CD4-positive, alpha-beta memory T cell (primary cell): ENCODE data around the gene SLC8A2. TPM values are rescaled to one million over a fixed set of nuclear protein-coding genes. Genes with fewer than 3 reads are reported as not detected.

ENCODE experiments used
- CTCF ChIA-PET: fragments of 350-600 bp; sonication (Branson Sonifier 250); formaldehyde crosslinking; loops from one replicate; lab custom pipeline; 2021; ENCODE audit warnings: inconsistent platforms; ENCODE audit not compliant: partially characterized antibody; lab: Charles Lee
- POLR2A ChIA-PET: fragments of 350-600 bp; sonication (Branson Sonifier 250); formaldehyde crosslinking; loops from one replicate; lab custom pipeline; 2021; ENCODE audit not compliant: partially characterized antibody; lab: Charles Lee
- DNase-seq, 5 donors: peaks; one replicate each; pipeline versions ENCODE4 v3.0.0 to v3.0.0-alpha.2; 2020 to 2022; ENCODE audit warnings: mixed read lengths in 1 of 5
- H3K27ac ChIP-seq: one replicate; pipeline ENCODE4 v1.7.0; 2013; ENCODE audit warnings: low read depth, low read length
- H3K27me3 ChIP-seq: 2 replicates; pipeline ENCODE4 v1.7.0; 2013; ENCODE audit warnings: mild to moderate bottlenecking, low read length, moderate library complexity; ENCODE audit not compliant: insufficient read depth
- H3K36me3 ChIP-seq: 2 replicates; pipeline ENCODE4 v1.7.0; 2013; ENCODE audit warnings: mild to moderate bottlenecking, low read length, moderate library complexity; ENCODE audit not compliant: insufficient read depth
- H3K4me1 ChIP-seq: 2 replicates; pipeline ENCODE4 v1.7.0; 2013; ENCODE audit warnings: mild to moderate bottlenecking, low read length, moderate library complexity; ENCODE audit not compliant: insufficient read depth
- H3K4me3 ChIP-seq, 2 donors: one replicate each; pipeline ENCODE4 v1.7.0; 2013; ENCODE audit warnings: low read length in 2 of 2, mild to moderate bottlenecking in 1 of 2
- H3K9me3 ChIP-seq, 2 donors: one replicate each; pipeline ENCODE4 v1.7.0; 2013; ENCODE audit warnings: low read length in 2 of 2, control low read depth in 1 of 2; ENCODE audit not compliant: control insufficient read depth in 1 of 2
- H3K27ac Mint-ChIP-seq, 7 donors: one replicate each; pipeline ENCODE4 v1.8.0; 2020 to 2021; ENCODE audit warnings: mixed read lengths in 7 of 7, mild to moderate bottlenecking in 6 of 7, inconsistent platforms in 3 of 7, moderate library complexity in 3 of 7
- H3K27me3 Mint-ChIP-seq, 2 donors: one replicate each; pipeline ENCODE4 v1.8.0; 2020 to 2021; ENCODE audit warnings: mixed read lengths in 2 of 2
- H3K36me3 Mint-ChIP-seq, 2 donors: one replicate each; pipeline ENCODE4 v1.8.0; 2020 to 2021; ENCODE audit warnings: mixed read lengths in 2 of 2, inconsistent platforms in 1 of 2, mild to moderate bottlenecking in 1 of 2
- H3K4me1 Mint-ChIP-seq, 4 donors: one replicate each; pipeline ENCODE4 v1.8.0; 2020 to 2021; ENCODE audit warnings: mixed read lengths in 4 of 4, mild to moderate bottlenecking in 1 of 4
- H3K4me3 Mint-ChIP-seq, 8 donors: one replicate each; pipeline ENCODE4 v1.8.0; 2020 to 2021; ENCODE audit warnings: mixed read lengths in 8 of 8, mild to moderate bottlenecking in 7 of 8, moderate library complexity in 6 of 8, inconsistent platforms in 3 of 8
- H3K9me3 Mint-ChIP-seq, 8 donors: one replicate each; pipeline ENCODE4 v1.8.0; 2020 to 2021; ENCODE audit warnings: mixed read lengths in 8 of 8, mild to moderate bottlenecking in 5 of 8, inconsistent platforms in 3 of 8, moderate library complexity in 1 of 8
- intact Hi-C: fragments of 100-400 bp; cut with micrococcal nuclease; formaldehyde crosslinking; loops from one replicate; pipeline ENCODE4 v1.15.1; 2023
- polyA plus RNA-seq, 2 donors: library from polyadenylated mRNA; unstranded; fragments of 300-500 nt; fragmentation: Illumina TruSeq; gene quantifications; one replicate each; pipeline ENCODE4 v1.2.3, GENCODE V29; 2021
- total RNA-seq, 2 experiments: library from RNA; stranded (reverse); gene quantifications; one replicate each; pipeline ENCODE4 v1.2.3, GENCODE V29; 2021

SLC8A2 gene
- total and polyA plus RNA-seq, 4 experiments from 2014 or later, result not detected

DNA sequence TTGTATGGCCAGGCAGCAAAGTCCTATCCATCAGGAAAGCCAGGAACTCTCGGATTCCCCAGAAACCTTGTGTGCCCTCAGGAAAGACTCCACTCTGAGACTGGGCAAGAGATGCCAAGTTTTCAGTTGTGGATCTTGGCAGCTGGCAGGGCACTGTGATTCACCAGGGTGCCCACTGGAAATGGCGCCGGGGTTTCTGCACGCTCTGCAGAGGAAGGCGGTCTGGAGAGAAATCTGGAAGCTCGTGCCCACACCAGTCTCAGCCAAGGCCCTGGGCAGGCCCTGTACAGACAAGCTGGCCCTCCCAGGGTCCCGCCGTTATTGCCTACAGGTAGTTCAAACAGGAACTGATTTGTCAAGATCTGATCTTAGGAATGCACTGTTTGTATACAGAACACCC lies 38.3 kb upstream of the SLC8A2 start:
- Histone ChIP-seq H3K4me1 (peaks cover 54% of the 10 kb centered on the region), H3K36me3 (peaks cover 5% of the 10 kb centered on the region)

GRCh38 chr19:47509170-47509847 lies 37.6 kb upstream of the SLC8A2 start:
- no peaks in the 10 kb centered on the region for H3K27me3 ChIP-seq
- Mint-ChIP-seq H3K27ac (peak overlapping the region in 3 of 7 donors; percentile 24 to 61 (median 55)), H3K36me3 (peaks cover 4 to 34% of the 10 kb centered on the region in 2 donors), H3K4me3 (no peak overlapping the region), H3K4me1 (peaks cover 35 to 64% (median 45%) of the 10 kb centered on the region in 4 donors), H3K9me3 (peaks cover 0 to 3% (median 0%) of the 10 kb centered on the region in 8 donors), H3K27me3 (no peaks in the 10 kb centered on the region)
- POLR2A ChIA-PET, result interaction anchor here (1.1 kb wide), 1 partner anchor 15 kb away, joined by 3 read pairs; no protein-coding TSS in a partner anchor
- H3K27ac ChIP-seq, result no peak overlapping the region
- H3K4me1 ChIP-seq, result peaks cover 53% of the 10 kb centered on the region
- no peaks in the 10 kb centered on the region for H3K9me3 ChIP-seq
- intact Hi-C loops, result no loop called here
- CTCF ChIA-PET, result interaction anchor here (0.7 to 1.9 kb wide), 2 partner anchors 73 to 1396 kb away, joined by 3 to 7 read pairs; no protein-coding TSS in a partner anchor
- DNase-seq, result no peak
- no peak overlapping the region for H3K4me3 ChIP-seq
- H3K36me3 ChIP-seq, result peaks cover 6% of the 10 kb centered on the region

More for the DNA sequence above, 38.3 kb upstream of the SLC8A2 start:
- H3K27ac Mint-ChIP-seq, result peak overlapping the region in 4 of 7 donors; percentile 42 to 84 (median 58)
- no peaks in the 10 kb centered on the region for H3K27me3 ChIP-seq
- DNase-seq, result no peak
- H3K4me3 ChIP-seq, result no peak overlapping the region
- peak overlapping the region in 1 of 8 donors; percentile 50 for H3K4me3 Mint-ChIP-seq
- H3K36me3 Mint-ChIP-seq, result peaks cover 4 to 37% of the 10 kb centered on the region in 2 donors
- H3K9me3 Mint-ChIP-seq, result peaks cover 0 to 7% (median 0%) of the 10 kb centered on the region in 8 donors
- H3K4me1 Mint-ChIP-seq, result peaks cover 40 to 71% (median 50%) of the 10 kb centered on the region in 4 donors
- POLR2A ChIA-PET, result interaction anchor here (1.1 to 3.4 kb wide), 3 partner anchors 12 to 26 kb away, joined by 3 to 15 read pairs (median 3); partner anchors contain the start of gene KPTN
- intact Hi-C loops, result no loop called here
- CTCF ChIA-PET, result interaction anchor here (1.7 to 1.9 kb wide), 2 partner anchors 26 to 73 kb away, joined by 5 to 7 read pairs; partner anchors contain the start of gene KPTN
- H3K9me3 ChIP-seq, result no peaks in the 10 kb centered on the region
- no peak overlapping the region for H3K27ac ChIP-seq
- H3K27me3 Mint-ChIP-seq, result no peaks in the 10 kb centered on the region

GRCh38 chr19:47508721-47509120 lies 37.0 kb upstream of the SLC8A2 start:
- no peak for DNase-seq
- H3K4me1 Mint-ChIP-seq, result peaks cover 33 to 58% (median 40%) of the 10 kb centered on the region in 4 donors
- peak overlapping the region in 1 of 7 donors; percentile 55 for H3K27ac Mint-ChIP-seq
- no peak overlapping the region for H3K4me3 Mint-ChIP-seq
- Histone ChIP-seq H3K36me3 (peaks cover 12% of the 10 kb centered on the region), H3K27ac (no peak overlapping the region), H3K27me3 (no peaks in the 10 kb centered on the region), H3K9me3 (no peaks in the 10 kb centered on the region), H3K4me1 (peaks cover 47% of the 10 kb centered on the region), H3K4me3 (no peak overlapping the region)
- peaks cover 4 to 35% of the 10 kb centered on the region in 2 donors for H3K36me3 Mint-ChIP-seq
- H3K9me3 Mint-ChIP-seq, result peaks cover 0 to 3% (median 0%) of the 10 kb centered on the region in 8 donors
- CTCF ChIA-PET, result interaction anchor here (0.7 kb wide), 1 partner anchor 1396 kb away, joined by 3 read pairs; no protein-coding TSS in a partner anchor
- POLR2A ChIA-PET, result no interaction called here
- intact Hi-C loops, result no loop called here
- no peaks in the 10 kb centered on the region for H3K27me3 Mint-ChIP-seq

- peaks cover 8 to 38% of the 10 kb centered on the region in 2 donors for H3K36me3 Mint-ChIP-seq
- CTCF ChIA-PET, result interaction anchor here (0.7 kb wide), 1 partner anchor 1395 kb away, joined by 3 read pairs; no protein-coding TSS in a partner anchor
- POLR2A ChIA-PET, result no interaction called here
- no peaks in the 10 kb centered on the region for H3K9me3 ChIP-seq
- intact Hi-C loops, result no loop called here
- H3K27me3 Mint-ChIP-seq, result no peaks in the 10 kb centered on the region
- H3K4me3 Mint-ChIP-seq, result no peak overlapping the region
- H3K27me3 ChIP-seq, result no peaks in the 10 kb centered on the region
- H3K9me3 Mint-ChIP-seq, result peaks cover 0 to 1% (median 0%) of the 10 kb centered on the region in 8 donors
- DNase-seq, result no peak
- H3K4me1 ChIP-seq, result peaks cover 40% of the 10 kb centered on the region
- no peak overlapping the region for H3K27ac ChIP-seq
- H3K4me3 ChIP-seq, result no peak overlapping the region
- H3K4me1 Mint-ChIP-seq, result peaks cover 27 to 51% (median 34%) of the 10 kb centered on the region in 4 donors
- H3K27ac Mint-ChIP-seq, result peak overlapping the region in 1 of 7 donors; percentile 13
- peaks cover 17% of the 10 kb centered on the region for H3K36me3 ChIP-seq
Measured at GRCh38 chr19:47507924-47508553, 36.3 kb upstream of the SLC8A2 start.

GRCh38 chr19:47507012-47507411 lies 35.3 kb upstream of the SLC8A2 start:
- intact Hi-C loops, result no loop called here
- no peaks in the 10 kb centered on the region for H3K27me3 ChIP-seq
- no peak for DNase-seq
- CTCF ChIA-PET, result interaction anchor here (1.2 kb wide), 1 partner anchor 8 kb away, joined by 3 read pairs; no protein-coding TSS in a partner anchor
- no peak overlapping the region for H3K27ac Mint-ChIP-seq
- peaks cover 24% of the 10 kb centered on the region for H3K36me3 ChIP-seq
- H3K4me3 Mint-ChIP-seq, result no peak overlapping the region
- no peaks in the 10 kb centered on the region for H3K27me3 Mint-ChIP-seq
- POLR2A ChIA-PET, result no interaction called here
- H3K9me3 ChIP-seq, result no peaks in the 10 kb centered on the region
- H3K4me1 Mint-ChIP-seq, result peaks cover 16 to 45% (median 23%) of the 10 kb centered on the region in 4 donors
- H3K4me1 ChIP-seq, result peaks cover 30% of the 10 kb centered on the region
- peaks cover 0 to 1% (median 0%) of the 10 kb centered on the region in 8 donors for H3K9me3 Mint-ChIP-seq
- peaks cover 10 to 40% of the 10 kb centered on the region in 2 donors for H3K36me3 Mint-ChIP-seq
- no peak overlapping the region for H3K27ac ChIP-seq
- no peak overlapping the region for H3K4me3 ChIP-seq

DNA sequence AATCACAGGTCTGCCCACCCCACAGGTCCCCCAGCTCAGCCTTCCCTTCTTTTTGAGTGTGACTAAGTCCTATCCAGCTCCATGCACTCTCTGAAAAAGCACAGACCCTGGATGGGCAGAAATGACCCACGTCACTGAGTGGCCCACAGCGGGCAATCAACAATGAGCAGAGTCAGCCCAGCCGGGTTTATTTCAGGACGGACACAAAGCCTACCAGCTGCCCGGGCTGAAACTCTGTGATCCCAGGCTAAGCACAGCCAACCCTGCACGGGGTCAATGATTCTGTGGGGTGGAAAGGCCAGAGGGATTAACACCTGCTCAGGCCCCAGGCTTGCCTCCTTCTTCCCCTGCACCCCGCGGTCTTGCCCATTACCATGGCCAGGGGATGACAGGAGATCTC lies 34.8 kb upstream of the SLC8A2 start:
- H3K9me3 ChIP-seq, result no peaks in the 10 kb centered on the region
- Mint-ChIP-seq H3K4me3 (no peak overlapping the region), H3K27me3 (no peaks in the 10 kb centered on the region), H3K9me3 (peaks cover 0 to 1% (median 0%) of the 10 kb centered on the region in 8 donors), H3K27ac (no peak overlapping the region), H3K4me1 (peaks cover 11 to 39% (median 18%) of the 10 kb centered on the region in 4 donors), H3K36me3 (peaks cover 13 to 40% of the 10 kb centered on the region in 2 donors)
- ChIA-PET CTCF (interaction anchor here (1.2 kb wide), 1 partner anchor 9 kb away, joined by 3 read pairs; no protein-coding TSS in a partner anchor), POLR2A (no interaction called here)
- H3K4me3 ChIP-seq, result no peak overlapping the region
- intact Hi-C loops, result no loop called here
- peaks cover 25% of the 10 kb centered on the region for H3K4me1 ChIP-seq
- H3K27ac ChIP-seq, result no peak overlapping the region
- DNase-seq, result no peak
- H3K27me3 ChIP-seq, result no peaks in the 10 kb centered on the region
- peaks cover 27% of the 10 kb centered on the region for H3K36me3 ChIP-seq

DNA sequence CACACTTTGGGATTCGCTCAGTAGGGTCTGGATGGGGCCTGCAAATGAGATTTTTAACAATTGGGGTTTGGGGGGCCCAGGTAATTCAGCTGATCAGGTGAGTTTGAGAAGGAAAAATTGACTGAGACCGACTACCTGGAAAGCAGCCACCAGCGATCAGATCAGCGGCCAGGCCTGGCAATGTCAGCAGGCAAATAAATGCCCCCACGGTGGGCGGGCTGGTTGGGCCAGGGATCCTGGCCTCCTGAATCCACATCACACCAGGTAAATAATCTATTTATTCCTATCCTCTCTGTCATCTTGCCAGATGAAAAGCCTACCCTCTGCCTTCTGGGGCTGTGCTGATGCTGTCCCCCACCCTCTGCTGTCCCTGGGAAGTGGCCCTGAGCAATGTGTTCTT lies 33.8 kb upstream of the SLC8A2 start:
- Histone ChIP-seq H3K4me3 (no peak overlapping the region), H3K9me3 (no peaks in the 10 kb centered on the region), H3K27ac (no peak overlapping the region), H3K4me1 (peaks cover 16% of the 10 kb centered on the region), H3K27me3 (no peaks in the 10 kb centered on the region), H3K36me3 (peaks cover 37% of the 10 kb centered on the region)
- POLR2A ChIA-PET, result no interaction called here
- Mint-ChIP-seq H3K27me3 (no peaks in the 10 kb centered on the region), H3K36me3 (peaks cover 16 to 41% of the 10 kb centered on the region in 2 donors), H3K9me3 (peaks cover 0 to 1% (median 0%) of the 10 kb centered on the region in 8 donors), H3K4me1 (peaks cover 9 to 30% (median 12%) of the 10 kb centered on the region in 4 donors), H3K4me3 (no peak overlapping the region), H3K27ac (peak overlapping the region in 1 of 7 donors; percentile 68)
- CTCF ChIA-PET, result no interaction called here
- intact Hi-C loops, result no loop called here
- no peak for DNase-seq
